Karpas-422 (cell line): ENCODE results near the gene LGALS13. TPM values are rescaled to one million over a fixed set of nuclear protein-coding genes. Genes with fewer than 3 reads are reported as not detected.

Experiments used
- DNase-seq: peaks from one replicate; pipeline ENCODE4 v3.0.0-alpha.2; 2015
- H2AFZ ChIP-seq: fragments of 200-600 bp; sonication (generic); 2 replicates; pipeline ENCODE4 v1.6.1; 2014; ENCODE audit warnings: antibody characterized with exemption, low read length, mixed read lengths
- H3K27ac ChIP-seq: fragments of 200-600 bp; sonication (generic); 2 replicates; pipeline ENCODE4 v1.5.1; 2014; ENCODE audit warnings: mild to moderate bottlenecking, low read length, moderate library complexity
- H3K27me3 ChIP-seq: fragments of 200-600 bp; sonication (generic); 2 replicates; pipeline ENCODE4 v1.6.1; 2014; ENCODE audit warnings: low read length, mixed read lengths
- H3K36me3 ChIP-seq: fragments of 200-600 bp; sonication (generic); 2 replicates; pipeline ENCODE4 v1.6.1; 2014; ENCODE audit warnings: low read length, mixed read lengths; ENCODE audit not compliant: insufficient read depth
- H3K4me1 ChIP-seq: fragments of 200-600 bp; sonication (generic); 2 replicates; pipeline ENCODE4 v1.6.1; 2014; ENCODE audit warnings: mild to moderate bottlenecking, low read length, mixed read lengths
- H3K4me2 ChIP-seq: fragments of 200-600 bp; sonication (generic); 2 replicates; pipeline ENCODE4 v1.6.1; 2014; ENCODE audit warnings: low read length, low read depth, mild to moderate bottlenecking; ENCODE audit not compliant: poor library complexity, severe bottlenecking
- H3K4me3 ChIP-seq: fragments of 200-600 bp; sonication (generic); 2 replicates; pipeline ENCODE4 v1.5.1; 2014; ENCODE audit warnings: mild to moderate bottlenecking, antibody characterized with exemption, low read length, mixed read lengths
- H3K79me2 ChIP-seq: fragments of 200-600 bp; sonication (generic); 2 replicates; pipeline ENCODE4 v1.6.1; 2014; ENCODE audit warnings: mild to moderate bottlenecking, low read length, mixed read lengths
- H3K9ac ChIP-seq: fragments of 200-600 bp; sonication (generic); 2 replicates; pipeline ENCODE4 v1.6.0; 2014; ENCODE audit warnings: low read length
- H3K9me2 ChIP-seq: fragments of 200-600 bp; sonication (generic), shearing (Covaris generic); replicated peaks from 2 replicates; pipeline ENCODE4 v1.6.0; 2014; ENCODE audit warnings: mild to moderate bottlenecking, low read length, moderate library complexity; ENCODE audit not compliant: insufficient read depth
- H3K9me3 ChIP-seq: fragments of 300-700, 200-600 bp; sonication (generic); 2 replicates; pipeline ENCODE4 v1.6.1; 2014; ENCODE audit warnings: low read length, mixed read lengths
- H4K20me1 ChIP-seq: fragments of 200-600 bp; sonication (generic); 2 replicates; pipeline ENCODE4 v1.6.1; 2014; ENCODE audit warnings: mild to moderate bottlenecking, antibody characterized with exemption, low read length, low read depth; ENCODE audit not compliant: insufficient read depth
- total RNA-seq: library from RNA; depleted of rRNA; stranded (reverse); fragments of >200 nt; shearing (Covaris generic); gene quantifications from 2 replicates; pipeline ENCODE4 v1.2.3, GENCODE V29; 2014; ENCODE audit warnings: low replicate concordance; rRNA removed

LGALS13 gene
- not detected in 2 replicates for total RNA-seq

GRCh38 chr19:39602224-39602623, at the start of gene LGALS13:
Gene LGALS13, plus strand, starts transcription at chr19:39602524. Its CDS starts 45 bp downstream, at chr19:39602569.
- H3K27ac ChIP-seq, result no peak within 1 kb of the TSS
- no peaks in the 10 kb centered on the region for H3K36me3 ChIP-seq
- no peaks in the 10 kb centered on the region for H4K20me1 ChIP-seq
- H3K9me2 ChIP-seq, result no peaks in the 10 kb centered on the region
- no peak within 1 kb of the TSS for H3K9ac ChIP-seq
- no peak within 1 kb of the TSS for H3K4me2 ChIP-seq
- H3K27me3 ChIP-seq, result 0 out of 2 replicates have a peak, but pooled peaks cover 2% of the 10 kb centered on the region
- DNase-seq, result no peak
- no peak within 1 kb of the TSS for H3K4me3 ChIP-seq
- no peaks in the 10 kb centered on the region for H3K9me3 ChIP-seq
- H3K4me1 ChIP-seq, result peaks cover 6% of the 10 kb centered on the region
- no peaks in the 10 kb centered on the region for H3K79me2 ChIP-seq
- H2AFZ ChIP-seq, result no peak within 1 kb of the TSS

- H3K4me2 ChIP-seq, result peak overlapping the region; percentile 34
- no peak overlapping the region for H2AFZ ChIP-seq
- no peaks in the 10 kb centered on the region for H4K20me1 ChIP-seq
- peaks cover 47% of the 10 kb centered on the region for H3K4me1 ChIP-seq
- H3K9me2 ChIP-seq, result no peaks in the 10 kb centered on the region
- H3K9ac ChIP-seq, result no peak overlapping the region
- no peak overlapping the region for H3K4me3 ChIP-seq
- no peaks in the 10 kb centered on the region for H3K36me3 ChIP-seq
- H3K9me3 ChIP-seq, result no peaks in the 10 kb centered on the region
- no peaks in the 10 kb centered on the region for H3K79me2 ChIP-seq
- no peak for DNase-seq
- no peak overlapping the region; the same call in 1 of the 2 replicates for H3K27ac ChIP-seq
- H3K27me3 ChIP-seq, result no peaks in the 10 kb centered on the region
Measured at GRCh38 chr19:39553082-39553652, 49.2 kb upstream of the LGALS13 start.

- no peaks in the 10 kb centered on the region for H3K9me2 ChIP-seq
- H3K36me3 ChIP-seq, result no peaks in the 10 kb centered on the region
- H3K4me1 ChIP-seq, result peaks cover 61% of the 10 kb centered on the region
- no peak overlapping the region for H3K9ac ChIP-seq
- H3K4me2 ChIP-seq, result no peak overlapping the region
- DNase-seq, result no peak
- no peak overlapping the region for H3K27ac ChIP-seq
- no peaks in the 10 kb centered on the region for H4K20me1 ChIP-seq
- no peaks in the 10 kb centered on the region for H3K79me2 ChIP-seq
- no peak overlapping the region for H3K4me3 ChIP-seq
- H2AFZ ChIP-seq, result no peak overlapping the region
- no peaks in the 10 kb centered on the region for H3K9me3 ChIP-seq
- H3K27me3 ChIP-seq, result no peaks in the 10 kb centered on the region
Measured at GRCh38 chr19:39554701-39555311, 47.5 kb upstream of the LGALS13 start.

GRCh38 chr19:39555883-39556282, 46.4 kb upstream of the LGALS13 start:
- H2AFZ ChIP-seq, result no peak overlapping the region

GRCh38 chr19:39557811-39558623, 44.3 kb upstream of the LGALS13 start:
- Histone ChIP-seq H3K9ac (peak overlapping the region; percentile 54), H3K27ac (peak overlapping the region; percentile 68), H3K9me2 (no peaks in the 10 kb centered on the region), H4K20me1 (no peaks in the 10 kb centered on the region), H3K4me3 (peak overlapping the region; percentile 63), H3K9me3 (no peaks in the 10 kb centered on the region), H3K27me3 (no peaks in the 10 kb centered on the region), H2AFZ (peak overlapping the region; percentile 71), H3K79me2 (no peaks in the 10 kb centered on the region), H3K4me1 (peaks cover 45% of the 10 kb centered on the region), H3K4me2 (peak overlapping the region; percentile 73), H3K36me3 (no peaks in the 10 kb centered on the region)
- peak; percentile 59 for DNase-seq

More at GRCh38 chr19:39555883-39556282, 46.4 kb upstream of the LGALS13 start:
- no peak overlapping the region for H3K4me3 ChIP-seq
- DNase-seq, result no peak
- H3K27me3 ChIP-seq, result no peaks in the 10 kb centered on the region
- no peaks in the 10 kb centered on the region for H3K9me3 ChIP-seq
- peaks cover 61% of the 10 kb centered on the region for H3K4me1 ChIP-seq
- H3K9me2 ChIP-seq, result no peaks in the 10 kb centered on the region
- H3K27ac ChIP-seq, result no peak overlapping the region
- no peaks in the 10 kb centered on the region for H3K79me2 ChIP-seq
- H3K36me3 ChIP-seq, result no peaks in the 10 kb centered on the region
- H3K9ac ChIP-seq, result no peak overlapping the region
- no peak overlapping the region for H3K4me2 ChIP-seq
- no peaks in the 10 kb centered on the region for H4K20me1 ChIP-seq

GRCh38 chr19:39558624-39559117, 43.7 kb upstream of the LGALS13 start:
- Histone ChIP-seq H3K9me3 (no peaks in the 10 kb centered on the region), H3K4me2 (peak overlapping the region; percentile 73), H3K9ac (peak overlapping the region; percentile 54), H2AFZ (peak overlapping the region; percentile 71), H3K79me2 (no peaks in the 10 kb centered on the region), H3K4me1 (peaks cover 38% of the 10 kb centered on the region), H4K20me1 (no peaks in the 10 kb centered on the region), H3K27ac (peak overlapping the region; percentile 68), H3K36me3 (no peaks in the 10 kb centered on the region), H3K9me2 (no peaks in the 10 kb centered on the region), H3K4me3 (peak overlapping the region; percentile 63), H3K27me3 (no peaks in the 10 kb centered on the region)
- DNase-seq, result no peak

- no peak overlapping the region for H3K4me2 ChIP-seq
- H3K27me3 ChIP-seq, result no peaks in the 10 kb centered on the region
Measured at GRCh38 chr19:39563408-39563807, 38.9 kb upstream of the LGALS13 start.

GRCh38 chr19:39566064-39566463, 36.3 kb upstream of the LGALS13 start:
- Histone ChIP-seq H3K4me1 (no peaks in the 10 kb centered on the region), H3K4me2 (no peak overlapping the region), H3K27me3 (no peaks in the 10 kb centered on the region), H3K79me2 (no peaks in the 10 kb centered on the region), H3K9me2 (no peaks in the 10 kb centered on the region), H3K27ac (no peak overlapping the region), H3K9me3 (no peaks in the 10 kb centered on the region), H3K4me3 (no peak overlapping the region), H4K20me1 (no peaks in the 10 kb centered on the region), H3K9ac (no peak overlapping the region), H3K36me3 (no peaks in the 10 kb centered on the region), H2AFZ (no peak overlapping the region)
- DNase-seq, result no peak

More at GRCh38 chr19:39563408-39563807, 38.9 kb upstream of the LGALS13 start:
- Histone ChIP-seq H3K27ac (no peak overlapping the region), H3K4me3 (no peak overlapping the region), H3K9ac (no peak overlapping the region), H3K9me3 (no peaks in the 10 kb centered on the region), H2AFZ (no peak overlapping the region), H3K79me2 (no peaks in the 10 kb centered on the region), H3K4me1 (peaks cover 11% of the 10 kb centered on the region), H3K36me3 (no peaks in the 10 kb centered on the region), H4K20me1 (no peaks in the 10 kb centered on the region), H3K9me2 (no peaks in the 10 kb centered on the region)
- no peak for DNase-seq
